ENCODE measurements around the gene NRXN3. TPM values are rescaled to one million over a fixed set of nuclear protein-coding genes. Genes with fewer than 3 reads are reported as not detected.

The NRXN3 gene
- polyA plus RNA-seq, 1 donor (not counting 4 experiments of a cell fraction or from before 2014, with no cell fraction given), result 0.89 TPM

DNA sequence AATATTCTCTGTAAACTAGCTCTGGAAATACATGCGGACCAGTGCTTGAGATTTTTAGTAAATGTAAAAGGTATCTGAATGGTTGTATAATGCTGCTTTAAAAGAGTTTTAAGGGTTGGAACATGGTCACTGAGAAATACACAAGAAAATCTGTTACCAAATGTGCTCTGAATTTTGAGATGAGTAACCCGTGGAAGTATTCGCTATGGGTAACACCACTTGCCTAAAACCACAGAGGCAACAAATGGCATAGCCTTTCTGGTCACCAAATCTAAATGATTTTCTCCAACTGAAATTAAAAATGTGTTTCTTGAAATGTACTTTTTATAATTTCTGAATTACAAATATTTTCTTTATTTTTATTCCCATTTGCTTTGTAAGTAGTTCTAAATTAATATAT is 1295.5 kb downstream of the NRXN3 start:
- H3K9ac ChIP-seq (ENCODE audit: control insufficient read depth, extremely low read depth, insufficient read depth, low read length), result no peak overlapping the region
- no peak overlapping the region for H3K4me3 ChIP-seq (ENCODE audit: control insufficient read depth in 2 of 3, extremely low read depth in 1 of 3, insufficient read depth in 2 of 3, low read depth in 1 of 3, low read length in 3 of 3)
- H3K9me3 ChIP-seq (ENCODE audit: control insufficient read depth, low read depth, low read length), result no peaks in the 10 kb centered on the region
- H2AFZ ChIP-seq (ENCODE audit: control insufficient read depth, low read length), result no peak overlapping the region
- FAIRE-seq (no peak), DNase-seq (ENCODE audit: low read depth, low spot score) (no peak)
- H3K27me3 ChIP-seq (ENCODE audit: control insufficient read depth, extremely low read depth, insufficient read depth, low read length), result no peaks in the 10 kb centered on the region
- no peaks in the 10 kb centered on the region for H3K9me1 ChIP-seq (ENCODE audit: control insufficient read depth, extremely low read depth, insufficient read depth, low read length)
- no peaks in the 10 kb centered on the region for H4K20me1 ChIP-seq (ENCODE audit: control insufficient read depth, extremely low read depth, insufficient read depth, low read length)
- no peaks in the 10 kb centered on the region for H3K79me2 ChIP-seq (ENCODE audit: control insufficient read depth, insufficient read depth, low read length)
- no peaks in the 10 kb centered on the region for H3K36me3 ChIP-seq (ENCODE audit: control insufficient read depth in 2 of 2, extremely low read depth in 1 of 2, insufficient read depth in 2 of 2, low read length in 2 of 2)
- H3K27ac ChIP-seq (ENCODE audit: control insufficient read depth, insufficient read depth, low read length), result no peak overlapping the region
- TF ChIP-seq EZH2 (IDR thresholded peaks at IDR 0.05; ENCODE audit: low read length) (no peak), CTCF (optimal IDR thresholded peaks at IDR 0.05 in 1 of 3, IDR thresholded peaks at IDR 0.05 in 1 of 3, conservative IDR thresholded peaks at IDR 0.05 in 1 of 3; ENCODE audit: extremely low read depth in 1 of 3, insufficient read depth in 2 of 3, low read length in 3 of 3) (no peak)
- dilution Hi-C loops (cut with MboI; ENCODE audit: extremely low pct_ligation_motif_present, low sequenced_read_pairs), result no loop called here
- no peaks in the 10 kb centered on the region for H3K4me1 ChIP-seq (ENCODE audit: control insufficient read depth, extremely low read depth, insufficient read depth, low read length)
- no peak overlapping the region for H3K4me2 ChIP-seq (ENCODE audit: control insufficient read depth, extremely low read depth, insufficient read depth, low read depth, low read length)

DNA sequence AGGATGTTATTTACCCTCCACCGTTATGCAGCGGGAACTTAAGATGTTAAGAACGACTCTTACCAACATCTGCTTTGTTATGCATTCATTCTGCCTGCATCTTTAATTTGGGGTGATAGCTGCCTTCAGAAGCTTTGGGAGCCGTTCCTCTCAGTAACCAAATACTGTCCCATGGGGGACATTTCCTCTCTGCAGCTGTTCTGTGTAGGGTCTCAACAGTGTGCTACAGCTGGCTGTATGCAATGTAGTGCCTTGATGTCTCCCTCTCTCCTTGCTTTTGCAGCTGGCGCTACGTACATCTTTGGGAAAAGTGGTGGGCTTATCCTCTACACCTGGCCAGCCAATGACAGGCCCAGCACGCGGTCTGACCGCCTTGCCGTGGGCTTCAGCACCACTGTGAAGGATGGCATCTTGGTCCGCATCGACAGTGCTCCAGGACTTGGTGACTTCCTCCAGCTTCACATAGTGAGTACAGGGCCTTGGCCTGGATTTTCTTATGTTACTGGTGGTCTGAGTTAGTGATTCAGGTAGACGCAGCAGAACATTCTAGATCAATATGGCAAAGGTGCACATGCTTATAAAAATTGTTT is 1296.9 kb downstream of the NRXN3 start:
- Histone ChIP-seq H2AFZ (ENCODE audit: control insufficient read depth, low read length) (no peak overlapping the region), H3K4me3 (ENCODE audit: control insufficient read depth in 2 of 3, extremely low read depth in 1 of 3, insufficient read depth in 2 of 3, low read depth in 1 of 3, low read length in 3 of 3) (no peak overlapping the region), H3K79me2 (ENCODE audit: control insufficient read depth, insufficient read depth, low read length) (no peaks in the 10 kb centered on the region), H3K27me3 (ENCODE audit: control insufficient read depth, extremely low read depth, insufficient read depth, low read length) (no peaks in the 10 kb centered on the region), H3K9me3 (ENCODE audit: control insufficient read depth, low read depth, low read length) (no peaks in the 10 kb centered on the region), H3K4me1 (ENCODE audit: control insufficient read depth, extremely low read depth, insufficient read depth, low read length) (no peaks in the 10 kb centered on the region), H4K20me1 (ENCODE audit: control insufficient read depth, extremely low read depth, insufficient read depth, low read length) (no peaks in the 10 kb centered on the region), H3K27ac (ENCODE audit: control insufficient read depth, insufficient read depth, low read length) (no peak overlapping the region), H3K36me3 (ENCODE audit: control insufficient read depth in 2 of 2, extremely low read depth in 1 of 2, insufficient read depth in 2 of 2, low read length in 2 of 2) (no peaks in the 10 kb centered on the region), H3K4me2 (ENCODE audit: control insufficient read depth, extremely low read depth, insufficient read depth, low read depth, low read length) (no peak overlapping the region), H3K9me1 (ENCODE audit: control insufficient read depth, extremely low read depth, insufficient read depth, low read length) (no peaks in the 10 kb centered on the region), H3K9ac (ENCODE audit: control insufficient read depth, extremely low read depth, insufficient read depth, low read length) (no peak overlapping the region)
- no peak for DNase-seq (ENCODE audit: low read depth, low spot score)
- no peak for TF ChIP-seq CTCF (optimal IDR thresholded peaks at IDR 0.05 in 1 of 3, IDR thresholded peaks at IDR 0.05 in 1 of 3, conservative IDR thresholded peaks at IDR 0.05 in 1 of 3; ENCODE audit: extremely low read depth in 1 of 3, insufficient read depth in 2 of 3, low read length in 3 of 3)
- TF ChIP-seq EZH2 (IDR thresholded peaks at IDR 0.05; ENCODE audit: low read length), result no peak
- no peak for FAIRE-seq
- dilution Hi-C loops (cut with MboI; ENCODE audit: extremely low pct_ligation_motif_present, low sequenced_read_pairs), result no loop called here
